Esophagus muscularis mucosa (tissue), 4 donors: ENCODE data around the gene MEGF6. TPM values are rescaled to one million over a fixed set of nuclear protein-coding genes. Genes with fewer than 3 reads are reported as not detected.

Source experiments
- DNase-seq: peaks from one replicate; pipeline ENCODE4 v3.0.0-alpha.2; 2017; ENCODE audit errors: extremely low spot score
- H3K27ac ChIP-seq, 4 donors: fragments of 200-600 bp; sonication (generic); replicated peaks in 1 of 4; 1 replicate in 3 of 4; 2 replicates in 1 of 4; pipeline ENCODE4 v1.5.1; 2016 to 2019; ENCODE audit warnings: mild to moderate bottlenecking in 1 of 4
- H3K27me3 ChIP-seq, 4 donors: fragments of 200-600 bp; sonication (generic); one replicate each; pipeline versions ENCODE4 v1.5.1 to v1.6.0; 2016 to 2019
- H3K36me3 ChIP-seq, 4 donors: fragments of 200-600 bp; sonication (generic); one replicate each; pipeline ENCODE4 v1.5.1; 2016 to 2019
- H3K4me1 ChIP-seq, 4 donors: fragments of 200-600 bp; sonication (generic); one replicate each; pipeline ENCODE4 v1.5.1; 2016 to 2019
- H3K4me3 ChIP-seq, 4 donors: fragments of 200-600 bp; sonication (generic); 1 replicate in 2 of 4; 2 replicates in 2 of 4; pipeline ENCODE4 v1.5.1; 2016 to 2019; ENCODE audit warnings: mild to moderate bottlenecking in 4 of 4, moderate library complexity in 1 of 4
- H3K9me3 ChIP-seq, 4 donors: fragments of 200-600 bp; sonication (generic); 1 replicate in 3 of 4; 2 replicates in 1 of 4; pipeline ENCODE4 v1.5.1; 2016 to 2019
- EP300 ChIP-seq: sonication (generic); formaldehyde crosslinking; IDR thresholded peaks from one replicate; pipeline ENCODE4 v1.6.1; 2017; ENCODE audit warnings: antibody characterized with exemption
- POLR2A ChIP-seq: fragments of 450-650 bp; IDR thresholded peaks from one replicate; pipeline ENCODE4 v1.6.1; 2017; ENCODE audit warnings: antibody characterized with exemption, moderate library complexity, mild to moderate bottlenecking, low read depth
- POLR2AphosphoS5 ChIP-seq, 2 donors: sonication (generic); formaldehyde crosslinking; IDR thresholded peaks; one replicate each; pipeline ENCODE4 v1.6.1; 2017; ENCODE audit warnings: antibody characterized with exemption in 2 of 2
- WGBS: methylation state at CpG from one replicate; pipeline ENCODE4 v1.1.5; 2018; 5-methylcytosine and 5-hydroxymethylcytosine counted together
- intact Hi-C: fragments of 100-400 bp; cut with DNase I; formaldehyde crosslinking; loops from one replicate; pipeline ENCODE4 v1.15.1; 2023
- total RNA-seq, 4 donors: library from RNA; depleted of rRNA; stranded (reverse); fragments of >200 nt; gene quantifications; one replicate each; pipeline versions ENCODE4 v1.1.0 to v1.2.1, GENCODE V29; 2016
- TF ChIP-seq, protein P1 (sequence below), 3 experiments: fragments of 200-600 bp in 2 of 3; fragments of 450-650 bp in 1 of 3; sonication (generic) in 2 of 3; IDR thresholded peaks; one replicate each; pipeline ENCODE4 v1.5.1; 2017 to 2019; ENCODE audit warnings: antibody characterized with exemption in 3 of 3, mild to moderate bottlenecking in 2 of 3, moderate library complexity in 1 of 3

Gene MEGF6
- total RNA-seq, 4 donors from 2014 or later = 9.3 to 18.1 (median 12.7) TPM

DNA sequence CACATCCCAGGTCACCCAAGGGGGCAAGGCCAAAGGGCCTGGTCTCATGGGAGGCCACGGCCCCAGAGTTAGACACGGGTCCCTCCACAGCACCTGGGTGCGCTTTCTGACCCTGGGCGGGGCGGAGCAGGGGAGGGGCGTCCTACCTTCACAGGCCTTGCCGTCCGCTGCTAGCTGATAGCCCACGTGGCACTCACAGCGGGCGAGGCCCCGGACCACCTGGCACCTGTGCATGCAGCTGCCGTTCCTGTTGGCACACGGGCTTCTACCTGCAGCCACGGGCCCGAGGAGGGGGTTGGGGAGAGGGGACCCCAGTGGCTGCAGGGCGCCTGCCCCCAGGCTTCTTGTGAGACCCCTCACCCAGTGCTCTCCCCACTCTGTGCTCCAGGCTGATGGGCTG lies 96.9 kb downstream of the MEGF6 start:
- WGBS = 100% methylated on average over 1 of the region's 17 CpGs
- no peaks in the 10 kb centered on the region for H3K36me3 ChIP-seq
- no peaks in the 10 kb centered on the region for H3K4me1 ChIP-seq
- DNase-seq = no peak
- intact Hi-C loops = no loop called here
- no peaks in the 10 kb centered on the region for H3K27me3 ChIP-seq
- no peak overlapping the region for H3K27ac ChIP-seq
- H3K9me3 ChIP-seq = no peaks in the 10 kb centered on the region
- TF ChIP-seq POLR2A (no peak), EP300 (no peak), POLR2AphosphoS5 (IDR thresholded peaks at IDR 0.05) (no peak)
- TF ChIP-seq, protein P1, sequence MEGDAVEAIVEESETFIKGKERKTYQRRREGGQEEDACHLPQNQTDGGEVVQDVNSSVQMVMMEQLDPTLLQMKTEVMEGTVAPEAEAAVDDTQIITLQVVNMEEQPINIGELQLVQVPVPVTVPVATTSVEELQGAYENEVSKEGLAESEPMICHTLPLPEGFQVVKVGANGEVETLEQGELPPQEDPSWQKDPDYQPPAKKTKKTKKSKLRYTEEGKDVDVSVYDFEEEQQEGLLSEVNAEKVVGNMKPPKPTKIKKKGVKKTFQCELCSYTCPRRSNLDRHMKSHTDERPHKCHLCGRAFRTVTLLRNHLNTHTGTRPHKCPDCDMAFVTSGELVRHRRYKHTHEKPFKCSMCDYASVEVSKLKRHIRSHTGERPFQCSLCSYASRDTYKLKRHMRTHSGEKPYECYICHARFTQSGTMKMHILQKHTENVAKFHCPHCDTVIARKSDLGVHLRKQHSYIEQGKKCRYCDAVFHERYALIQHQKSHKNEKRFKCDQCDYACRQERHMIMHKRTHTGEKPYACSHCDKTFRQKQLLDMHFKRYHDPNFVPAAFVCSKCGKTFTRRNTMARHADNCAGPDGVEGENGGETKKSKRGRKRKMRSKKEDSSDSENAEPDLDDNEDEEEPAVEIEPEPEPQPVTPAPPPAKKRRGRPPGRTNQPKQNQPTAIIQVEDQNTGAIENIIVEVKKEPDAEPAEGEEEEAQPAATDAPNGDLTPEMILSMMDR (IDR thresholded peaks at IDR 0.05) = no peak
- H3K4me3 ChIP-seq = no peak overlapping the region

DNA sequence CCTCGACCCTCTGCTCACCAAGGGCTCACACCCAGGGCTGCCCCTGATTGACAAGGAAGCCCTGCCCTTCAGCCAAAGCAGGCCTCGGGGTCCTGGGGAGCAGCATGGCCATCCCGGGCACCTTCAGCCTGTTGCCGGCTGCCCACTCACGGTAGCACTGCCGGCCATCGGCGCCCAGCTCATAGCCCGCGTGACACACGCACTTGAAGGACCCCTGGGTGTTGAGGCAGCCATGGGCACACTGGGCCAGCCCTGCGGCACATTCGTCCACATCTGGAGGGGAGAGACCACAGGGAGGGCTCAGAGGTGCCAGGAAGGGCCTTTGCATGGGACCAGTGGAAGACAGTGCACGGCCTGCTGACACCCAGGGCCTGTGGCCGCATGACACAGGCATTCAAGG lies 99.5 kb downstream of the MEGF6 start:
- intact Hi-C loops = no loop called here
- 87% methylated on average over 5 of the region's 15 CpGs for WGBS
- no peak overlapping the region for H3K27ac ChIP-seq
- TF ChIP-seq POLR2AphosphoS5 (IDR thresholded peaks at IDR 0.05) = no peak
- TF ChIP-seq, protein P1 (IDR thresholded peaks at IDR 0.05) = no peak
- TF ChIP-seq EP300 = no peak
- TF ChIP-seq POLR2A = no peak
- H3K36me3 ChIP-seq = peaks cover 0 to 2% (median 0%) of the 10 kb centered on the region in 4 donors
- no peaks in the 10 kb centered on the region for H3K4me1 ChIP-seq
- H3K27me3 ChIP-seq = no peaks in the 10 kb centered on the region
- H3K9me3 ChIP-seq = no peaks in the 10 kb centered on the region
- no peak overlapping the region for H3K4me3 ChIP-seq
- DNase-seq = no peak

DNA sequence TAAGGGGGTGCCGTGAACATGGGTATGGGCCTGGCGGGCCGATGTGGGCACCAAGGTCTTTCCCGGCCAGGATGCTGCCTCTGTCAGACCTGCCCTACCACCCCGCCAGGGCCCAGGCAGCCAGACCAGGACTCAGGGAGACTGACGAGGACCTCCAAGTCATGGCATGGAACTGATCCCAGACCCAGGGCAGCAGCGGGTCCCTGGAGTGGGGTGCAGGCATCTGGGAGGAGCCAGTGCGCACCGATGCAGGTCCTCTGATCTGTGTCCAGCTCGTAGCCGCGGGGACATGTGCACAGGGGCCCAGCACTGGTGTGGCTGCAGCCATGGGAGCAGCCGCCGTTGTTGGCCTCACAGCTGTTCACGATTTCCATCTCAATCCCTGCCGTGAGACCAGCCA lies 100.0 kb downstream of the MEGF6 start:
- Histone ChIP-seq H3K9me3 (no peaks in the 10 kb centered on the region), H3K4me3 (no peak overlapping the region), H3K27ac (no peak overlapping the region), H3K27me3 (no peaks in the 10 kb centered on the region), H3K36me3 (peaks cover 0 to 3% (median 0%) of the 10 kb centered on the region in 4 donors), H3K4me1 (no peaks in the 10 kb centered on the region)
- 98% methylated on average over 12 of the region's 16 CpGs for WGBS
- intact Hi-C loops = no loop called here
- no peak for TF ChIP-seq POLR2A
- no peak for TF ChIP-seq POLR2AphosphoS5 (IDR thresholded peaks at IDR 0.05)
- DNase-seq = no peak

DNA sequence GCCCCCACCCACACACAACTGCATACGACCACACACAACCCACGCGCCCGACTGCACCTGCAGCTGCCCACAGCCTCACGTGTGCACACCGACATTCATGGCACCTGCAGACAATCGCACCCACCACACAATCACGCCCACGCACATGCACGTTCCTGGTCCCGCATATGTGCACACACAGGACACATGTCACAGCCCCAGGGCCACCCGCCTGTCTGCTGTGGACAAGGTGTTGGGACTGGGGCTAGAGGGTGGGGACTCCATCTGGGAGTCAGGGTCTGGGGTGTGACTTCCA lies 100.4 kb downstream of the MEGF6 start:
- H3K9me3 ChIP-seq = no peaks in the 10 kb centered on the region
- no peak overlapping the region for H3K27ac ChIP-seq
- WGBS = 93% methylated on average over 11 of the region's 12 CpGs
- intact Hi-C loops = no loop called here
- no peaks in the 10 kb centered on the region for H3K4me1 ChIP-seq
- no peak for DNase-seq
- TF ChIP-seq, protein P1 (IDR thresholded peaks at IDR 0.05) = no peak
- TF ChIP-seq POLR2AphosphoS5 (IDR thresholded peaks at IDR 0.05) (no peak), EP300 (no peak), POLR2A (no peak)
- H3K4me3 ChIP-seq = no peak overlapping the region
- H3K36me3 ChIP-seq = peaks cover 0 to 3% (median 0%) of the 10 kb centered on the region in 4 donors
- H3K27me3 ChIP-seq = no peaks in the 10 kb centered on the region

DNA sequence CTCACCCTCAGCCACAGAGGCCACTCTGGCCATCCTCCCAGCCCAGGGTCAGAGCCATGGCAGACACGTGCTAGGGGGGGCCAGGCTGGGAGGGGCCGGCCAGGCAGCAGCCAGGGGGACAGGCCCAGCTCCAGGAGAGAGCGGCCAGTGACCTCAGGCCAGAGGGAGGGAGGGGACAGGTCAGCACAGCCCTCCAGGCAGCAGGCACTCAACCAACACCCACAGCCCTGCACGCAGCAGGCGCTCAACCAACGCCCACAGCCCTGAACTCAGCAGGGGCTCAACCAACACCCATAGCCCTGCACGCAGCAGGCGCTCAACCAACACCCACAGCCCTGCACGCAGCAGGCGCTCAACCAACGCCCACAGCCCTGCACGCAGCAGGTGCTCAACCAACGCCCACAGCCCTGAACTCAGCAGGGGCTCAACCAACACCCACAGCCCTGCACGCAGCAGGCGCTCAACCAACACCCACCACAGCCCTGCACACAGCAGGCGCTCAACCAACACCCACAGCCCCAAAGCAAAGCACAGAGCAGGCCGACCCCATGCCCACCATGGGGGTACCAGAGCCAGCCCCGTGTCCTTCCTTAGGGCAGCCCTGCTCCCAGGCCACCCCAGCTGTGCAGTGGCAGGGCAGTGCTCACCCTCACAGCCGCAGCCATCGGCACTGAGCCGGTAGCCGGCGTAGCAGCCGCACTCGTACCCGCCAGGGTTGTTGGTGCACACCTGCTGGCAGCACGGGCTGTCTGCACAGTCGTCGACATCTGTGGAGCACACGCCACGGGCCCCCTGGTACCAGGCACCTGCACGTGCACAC lies 101.0 kb downstream of the MEGF6 start:
- Histone ChIP-seq H3K27me3 (no peaks in the 10 kb centered on the region), H3K9me3 (no peaks in the 10 kb centered on the region), H3K4me3 (no peak overlapping the region), H3K4me1 (peaks cover 0 to under 1% (median under 1%) of the 10 kb centered on the region in 4 donors), H3K36me3 (peaks cover 0 to 3% (median 0%) of the 10 kb centered on the region in 4 donors), H3K27ac (no peak overlapping the region)
- WGBS = 94% methylated on average over 14 of the region's 32 CpGs
- DNase-seq = no peak
- no peak for TF ChIP-seq POLR2AphosphoS5 (IDR thresholded peaks at IDR 0.05)
- TF ChIP-seq EP300 = no peak
- TF ChIP-seq POLR2A = no peak
- TF ChIP-seq, protein P1 (IDR thresholded peaks at IDR 0.05) = no peak
- intact Hi-C loops = no loop called here
